ENCODE measurements around the gene CYP3A5. TPM values are rescaled to one million over a fixed set of nuclear protein-coding genes. Genes with fewer than 3 reads are reported as not detected.

The CYP3A5 gene
- total RNA-seq, 4 donors from 2014 or later: 142 to 543 (median 383) TPM

DNA sequence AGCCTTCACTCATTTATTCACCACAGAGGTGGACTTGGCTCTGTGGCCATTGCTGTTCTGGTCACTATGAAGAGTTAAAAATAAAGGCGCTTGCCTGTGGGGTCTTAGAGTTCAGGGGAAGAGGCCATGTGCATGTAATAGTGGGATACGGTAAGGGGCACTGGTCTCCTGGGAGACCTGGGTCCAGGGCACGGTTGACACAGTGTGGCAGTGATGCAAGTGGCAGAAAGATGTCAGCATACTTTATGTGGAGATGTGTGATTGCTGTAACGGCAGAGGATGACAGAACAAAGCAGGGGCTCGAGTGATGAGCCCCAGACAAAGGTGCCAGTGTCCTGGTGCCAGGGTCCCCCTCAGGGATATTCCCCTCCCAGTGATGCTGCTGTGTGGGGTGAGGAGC lies 54.5 kb downstream of the CYP3A5 start:
- Histone ChIP-seq H3K9me3 (no peaks in the 10 kb centered on the region), H3K4me1 (peaks cover 0 to 4% (median 0%) of the 10 kb centered on the region in 4 donors), H3K36me3 (peaks cover 0 to 86% (median 32%) of the 10 kb centered on the region in 4 donors), H3K27ac (no peak overlapping the region), H3K4me3 (no peak overlapping the region), H3K27me3 (no peaks in the 10 kb centered on the region)
- no peak for DNase-seq
- in situ Hi-C loops (cut with MboI; ENCODE audit: low pct_ligation_motif_present in 1 of 4, low pct_unique_long_range_greater_than_20kb in 1 of 4, low sequenced_read_pairs in 3 of 4): no loop called here
- TF ChIP-seq CTCF (IDR thresholded peaks at IDR 0.05) (no peak), POLR2AphosphoS5 (IDR thresholded peaks at IDR 0.05) (no peak), EP300 (IDR thresholded peaks at IDR 0.05; ENCODE audit: low read depth) (no peak), POLR2A (IDR thresholded peaks at IDR 0.05) (no peak)
- intact Hi-C loops (cut with DNase I; ENCODE audit: low total_unique reads): no loop called here
- WGBS, 2 donors (ENCODE audit: low coverage in 1 of 2): 90 to 93% methylated on average over 2 to 5 of the region's 5 CpGs

DNA sequence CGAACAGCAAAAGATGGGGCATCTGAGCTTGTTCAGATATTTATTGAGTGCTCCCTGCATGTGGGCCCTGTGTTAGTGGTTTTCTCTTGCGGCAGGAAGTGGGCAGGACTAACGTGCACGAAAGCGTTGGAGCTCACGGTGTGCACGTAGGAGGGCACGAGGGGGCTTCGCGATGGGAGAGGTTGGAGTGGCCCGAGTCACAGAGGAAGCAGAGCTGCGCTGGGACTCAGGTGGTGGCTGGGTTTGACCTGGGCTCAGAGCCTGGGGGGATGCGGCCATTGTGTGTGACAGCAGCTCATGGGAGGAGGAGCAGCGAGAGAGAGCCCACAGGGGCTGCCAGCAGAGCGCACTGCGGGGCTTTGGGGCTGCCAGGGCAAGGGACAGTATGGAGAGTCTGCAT lies 55.3 kb downstream of the CYP3A5 start:
- Histone ChIP-seq H3K9me3 (no peaks in the 10 kb centered on the region), H3K4me1 (peaks cover 0 to 4% (median 0%) of the 10 kb centered on the region in 4 donors), H3K4me3 (no peak overlapping the region), H3K27ac (no peak overlapping the region), H3K36me3 (peaks cover 0 to 86% (median 36%) of the 10 kb centered on the region in 4 donors), H3K27me3 (no peaks in the 10 kb centered on the region)
- DNase-seq: peak; percentile 34
- WGBS, 2 donors (ENCODE audit: low coverage in 1 of 2): 89% methylated on average over 16 of the region's 16 CpGs; no CpG with 5 or more reads in 1 of the 2 donors
- in situ Hi-C loops (cut with MboI; ENCODE audit: low pct_ligation_motif_present in 1 of 4, low pct_unique_long_range_greater_than_20kb in 1 of 4, low sequenced_read_pairs in 3 of 4) (no loop called here), intact Hi-C loops (cut with DNase I; ENCODE audit: low total_unique reads) (no loop called here)
- TF ChIP-seq POLR2A (IDR thresholded peaks at IDR 0.05): no peak
- TF ChIP-seq EP300 (IDR thresholded peaks at IDR 0.05; ENCODE audit: low read depth): no peak
- no peak for TF ChIP-seq CTCF (IDR thresholded peaks at IDR 0.05)
- no peak for TF ChIP-seq POLR2AphosphoS5 (IDR thresholded peaks at IDR 0.05)

DNA sequence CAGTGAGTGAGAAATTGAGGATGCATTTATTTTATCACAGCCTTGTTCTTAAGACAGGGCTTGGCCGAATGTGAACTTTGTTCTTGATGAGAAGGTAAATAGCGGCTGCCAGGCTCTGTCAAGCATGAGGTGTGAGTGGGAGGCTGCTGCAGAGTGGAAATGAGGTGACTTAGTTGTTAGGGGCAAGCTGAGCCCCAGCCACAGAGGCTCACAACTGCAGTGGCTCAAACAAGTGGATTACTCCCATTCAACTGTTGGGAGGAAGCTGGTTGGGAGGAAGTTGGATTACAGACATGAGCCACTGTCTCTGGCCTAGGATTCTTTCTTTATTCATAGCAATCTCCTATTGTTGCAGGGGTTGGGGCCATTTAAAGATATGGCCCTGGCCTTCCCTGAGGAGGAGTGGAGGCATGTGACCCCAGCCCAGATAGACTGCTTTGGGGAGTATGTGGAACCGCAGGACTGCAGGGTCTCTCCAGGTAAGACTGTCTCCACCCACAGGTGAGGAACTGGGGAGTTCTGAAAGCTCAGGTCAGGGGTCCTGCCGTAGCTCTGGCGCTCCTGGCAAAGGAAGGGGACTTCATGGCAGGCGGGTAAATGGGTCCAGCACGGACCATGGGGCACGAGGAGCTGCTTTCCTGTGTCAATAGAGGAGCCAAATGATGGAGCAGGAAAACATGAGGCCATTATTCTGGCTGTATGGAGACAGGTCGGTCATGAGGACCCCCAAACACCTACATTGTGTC lies 55.9 kb downstream of the CYP3A5 start:
- WGBS, 2 donors (ENCODE audit: low coverage in 1 of 2): 83 to 87% methylated on average over 3 to 9 of the region's 9 CpGs
- TF ChIP-seq CTCF (IDR thresholded peaks at IDR 0.05): no peak
- no peak for TF ChIP-seq EP300 (IDR thresholded peaks at IDR 0.05; ENCODE audit: low read depth)
- no peak for TF ChIP-seq POLR2A (IDR thresholded peaks at IDR 0.05)
- TF ChIP-seq POLR2AphosphoS5 (IDR thresholded peaks at IDR 0.05): no peak
- H3K4me1 ChIP-seq: peaks cover 0 to 4% (median 0%) of the 10 kb centered on the region in 4 donors
- in situ Hi-C loops (cut with MboI; ENCODE audit: low pct_ligation_motif_present in 1 of 4, low pct_unique_long_range_greater_than_20kb in 1 of 4, low sequenced_read_pairs in 3 of 4) (no loop called here), intact Hi-C loops (cut with DNase I; ENCODE audit: low total_unique reads) (no loop called here)
- H3K27ac ChIP-seq: peak overlapping the region in 1 of 4 donors; percentile 20
- H3K36me3 ChIP-seq: peaks cover 0 to 86% (median 39%) of the 10 kb centered on the region in 4 donors
- H3K27me3 ChIP-seq: no peaks in the 10 kb centered on the region
- H3K9me3 ChIP-seq: no peaks in the 10 kb centered on the region
- H3K4me3 ChIP-seq: no peak overlapping the region
- DNase-seq: no peak

DNA sequence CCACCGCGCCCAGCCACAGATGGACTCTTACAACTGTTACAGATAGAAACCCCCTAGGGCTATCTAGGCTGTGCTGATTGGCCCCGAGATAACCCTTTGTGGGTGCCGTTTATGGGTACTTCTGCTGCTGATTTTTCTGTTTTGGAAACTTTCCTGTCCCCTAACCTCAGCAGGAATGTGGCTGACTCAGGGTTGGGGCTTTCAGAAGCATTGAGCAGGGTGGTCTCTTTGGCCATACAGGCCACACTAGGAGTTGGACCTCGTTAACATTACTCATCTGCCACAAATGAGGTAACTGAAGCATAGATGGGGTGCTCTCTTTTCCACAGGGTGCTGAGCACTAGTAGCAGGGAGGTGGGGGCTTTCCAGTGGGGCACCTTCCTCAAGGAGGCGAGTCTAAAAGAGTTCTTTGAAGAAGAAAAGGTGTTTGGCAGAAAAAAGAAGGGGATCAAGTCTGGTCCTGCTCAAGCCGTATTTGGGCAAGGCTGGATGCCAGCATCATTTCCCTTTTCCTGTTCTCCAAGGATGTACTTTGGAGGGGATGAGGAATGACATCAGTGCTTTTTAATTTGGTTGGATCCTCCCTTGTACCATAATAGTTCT lies 56.6 kb downstream of the CYP3A5 start:
- Histone ChIP-seq H3K27me3 (no peaks in the 10 kb centered on the region), H3K9me3 (no peaks in the 10 kb centered on the region), H3K27ac (no peak overlapping the region), H3K4me3 (no peak overlapping the region), H3K36me3 (peaks cover 0 to 82% (median 42%) of the 10 kb centered on the region in 4 donors), H3K4me1 (peaks cover 0 to 7% (median 0%) of the 10 kb centered on the region in 4 donors)
- no peak for TF ChIP-seq POLR2AphosphoS5 (IDR thresholded peaks at IDR 0.05)
- no peak for TF ChIP-seq CTCF (IDR thresholded peaks at IDR 0.05)
- no peak for TF ChIP-seq EP300 (IDR thresholded peaks at IDR 0.05; ENCODE audit: low read depth)
- TF ChIP-seq POLR2A (IDR thresholded peaks at IDR 0.05): no peak
- WGBS, 2 donors (ENCODE audit: low coverage in 1 of 2): 85% methylated on average over 7 of the region's 7 CpGs; no CpG with 5 or more reads in 1 of the 2 donors
- in situ Hi-C loops (cut with MboI; ENCODE audit: low pct_ligation_motif_present in 1 of 4, low pct_unique_long_range_greater_than_20kb in 1 of 4, low sequenced_read_pairs in 3 of 4): no loop called here
- no peak for DNase-seq
- intact Hi-C loops (cut with DNase I; ENCODE audit: low total_unique reads): no loop called here
